ENCODE results near the gene CCSER2. TPM values are rescaled to one million over a fixed set of nuclear protein-coding genes. Genes with fewer than 3 reads are reported as not detected.

Gene CCSER2
- total RNA-seq = 96.6 TPM

GRCh38 chr10:84328418-84329195 is at the start of gene CCSER2:
CCSER2 (plus strand) TSS chr10:84328589; CDS start chr10:84371053, 42,464 bp downstream.

Other genes starting within 250 kb of the CCSER2 start
- gene GHITM, start 189.1 kb upstream of the CCSER2 start, total RNA-seq = 125 TPM
- not detected for gene GPR15LG, start 154.8 kb upstream of the CCSER2 start, total RNA-seq
- gene CDHR1, start 134.1 kb upstream of the CCSER2 start, total RNA-seq = 150 TPM
- 4.0 TPM for gene LRIT2, start 103.0 kb upstream of the CCSER2 start, total RNA-seq
- 51.8 TPM for gene LRIT1, start 87.0 kb upstream of the CCSER2 start, total RNA-seq
- 38.2 TPM for gene RGR, start 83.5 kb upstream of the CCSER2 start, total RNA-seq

All from camera-type eye (tissue), 1 donor.